ENCODE data around the gene WDR20. TPM values are rescaled to one million over a fixed set of nuclear protein-coding genes. Genes with fewer than 3 reads are reported as not detected.

The WDR20 gene
- total RNA-seq, 1 donor from 2014 or later = 44.8 TPM

GRCh38 chr14:102250636-102251035 lies 110.9 kb downstream of the WDR20 start:
- H3K9me3 ChIP-seq = no peaks in the 10 kb centered on the region
- no peaks in the 10 kb centered on the region for H3K27me3 ChIP-seq
- H3K36me3 ChIP-seq = peaks cover 0 to 7% of the 10 kb centered on the region in 2 donors
- no peak for DNase-seq (ENCODE audit: low spot score in 2 of 2)
- TF ChIP-seq, protein P1, sequence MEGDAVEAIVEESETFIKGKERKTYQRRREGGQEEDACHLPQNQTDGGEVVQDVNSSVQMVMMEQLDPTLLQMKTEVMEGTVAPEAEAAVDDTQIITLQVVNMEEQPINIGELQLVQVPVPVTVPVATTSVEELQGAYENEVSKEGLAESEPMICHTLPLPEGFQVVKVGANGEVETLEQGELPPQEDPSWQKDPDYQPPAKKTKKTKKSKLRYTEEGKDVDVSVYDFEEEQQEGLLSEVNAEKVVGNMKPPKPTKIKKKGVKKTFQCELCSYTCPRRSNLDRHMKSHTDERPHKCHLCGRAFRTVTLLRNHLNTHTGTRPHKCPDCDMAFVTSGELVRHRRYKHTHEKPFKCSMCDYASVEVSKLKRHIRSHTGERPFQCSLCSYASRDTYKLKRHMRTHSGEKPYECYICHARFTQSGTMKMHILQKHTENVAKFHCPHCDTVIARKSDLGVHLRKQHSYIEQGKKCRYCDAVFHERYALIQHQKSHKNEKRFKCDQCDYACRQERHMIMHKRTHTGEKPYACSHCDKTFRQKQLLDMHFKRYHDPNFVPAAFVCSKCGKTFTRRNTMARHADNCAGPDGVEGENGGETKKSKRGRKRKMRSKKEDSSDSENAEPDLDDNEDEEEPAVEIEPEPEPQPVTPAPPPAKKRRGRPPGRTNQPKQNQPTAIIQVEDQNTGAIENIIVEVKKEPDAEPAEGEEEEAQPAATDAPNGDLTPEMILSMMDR (IDR thresholded peaks at IDR 0.05) = no peak
- no peak overlapping the region for H3K27ac ChIP-seq
- intact Hi-C loops (cut with DNase I) = no loop called here
- H3K4me1 ChIP-seq = no peaks in the 10 kb centered on the region
- no peak overlapping the region for H3K4me3 ChIP-seq

GRCh38 chr14:102251161-102251560 lies 111.5 kb downstream of the WDR20 start:
- TF ChIP-seq, protein P1 (IDR thresholded peaks at IDR 0.05) = no peak
- no peak for DNase-seq (ENCODE audit: low spot score in 2 of 2)

DNA sequence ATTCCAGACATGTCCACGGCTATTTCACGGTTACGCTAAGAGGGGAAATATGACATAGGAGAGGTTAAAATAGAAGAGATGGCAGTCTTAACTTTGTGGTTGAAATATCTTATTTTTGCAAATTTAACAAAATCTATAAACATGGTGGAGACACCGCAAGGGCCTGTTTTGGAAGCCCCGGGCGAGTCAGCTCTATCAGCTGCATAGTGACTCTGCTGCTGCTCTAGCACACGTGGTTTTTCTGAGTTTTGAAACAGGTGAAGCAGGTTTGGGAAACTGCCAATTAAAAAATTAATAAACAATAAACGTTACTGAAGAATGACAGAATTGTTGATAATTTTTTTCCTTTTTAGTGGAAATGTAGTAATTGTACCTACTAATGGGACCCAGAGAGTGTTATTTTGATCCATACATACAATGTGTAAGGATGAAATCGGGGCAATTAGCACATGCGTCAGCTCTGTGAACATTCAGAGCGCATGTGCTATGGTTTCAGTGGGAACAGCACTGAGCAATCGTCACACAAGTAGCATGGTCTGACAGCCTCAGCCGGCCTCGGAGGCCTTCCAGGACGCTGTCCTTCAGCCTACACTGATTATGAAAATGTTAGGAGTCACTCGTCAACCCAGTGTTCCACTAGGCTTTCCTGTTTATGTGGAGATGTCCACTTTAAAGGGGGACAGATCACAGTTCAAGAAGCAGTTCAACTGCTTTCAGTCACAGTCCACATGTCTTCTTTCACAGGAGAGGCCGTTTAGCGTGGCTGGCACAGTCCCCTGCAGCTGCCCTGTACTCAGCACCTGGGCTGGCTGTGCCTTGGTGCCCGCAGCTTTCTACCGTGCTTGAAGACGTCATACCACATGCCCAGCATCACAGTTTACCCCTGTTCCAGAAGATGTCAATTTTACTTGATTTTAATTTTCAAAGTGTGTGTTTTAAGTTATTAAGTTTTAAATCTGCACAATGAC lies 113.4 kb downstream of the WDR20 start:
- intact Hi-C loops (cut with DNase I) = no loop called here
- Histone ChIP-seq H3K4me1 (no peaks in the 10 kb centered on the region), H3K4me3 (no peak overlapping the region), H3K9me3 (no peaks in the 10 kb centered on the region), H3K36me3 (peaks cover 0 to 7% of the 10 kb centered on the region in 2 donors), H3K27ac (no peak overlapping the region), H3K27me3 (no peaks in the 10 kb centered on the region)
- no peak for DNase-seq (ENCODE audit: low spot score in 2 of 2)
- TF ChIP-seq, protein P1 (IDR thresholded peaks at IDR 0.05) = no peak

More at GRCh38 chr14:102251161-102251560, 111.5 kb downstream of the WDR20 start:
- H3K36me3 ChIP-seq = peaks cover 0 to 7% of the 10 kb centered on the region in 2 donors
- no peaks in the 10 kb centered on the region for H3K4me1 ChIP-seq
- intact Hi-C loops (cut with DNase I) = no loop called here
- H3K27me3 ChIP-seq = no peaks in the 10 kb centered on the region
- H3K9me3 ChIP-seq = no peaks in the 10 kb centered on the region
- H3K27ac ChIP-seq = no peak overlapping the region
- H3K4me3 ChIP-seq = no peak overlapping the region

- Histone ChIP-seq H3K9me3 (no peaks in the 10 kb centered on the region), H3K4me1 (no peaks in the 10 kb centered on the region), H3K27me3 (no peaks in the 10 kb centered on the region), H3K4me3 (no peak overlapping the region), H3K36me3 (peaks cover 0 to 1% of the 10 kb centered on the region in 2 donors), H3K27ac (peak overlapping the region; percentile 27 to 38)
- intact Hi-C loops (cut with DNase I) = no loop called here
- no peak for DNase-seq (ENCODE audit: low spot score in 2 of 2)
- TF ChIP-seq, protein P1 (IDR thresholded peaks at IDR 0.05) = no peak
These were observed 115.9 kb downstream of the WDR20 start for GRCh38 chr14:102255401-102256190.

DNA sequence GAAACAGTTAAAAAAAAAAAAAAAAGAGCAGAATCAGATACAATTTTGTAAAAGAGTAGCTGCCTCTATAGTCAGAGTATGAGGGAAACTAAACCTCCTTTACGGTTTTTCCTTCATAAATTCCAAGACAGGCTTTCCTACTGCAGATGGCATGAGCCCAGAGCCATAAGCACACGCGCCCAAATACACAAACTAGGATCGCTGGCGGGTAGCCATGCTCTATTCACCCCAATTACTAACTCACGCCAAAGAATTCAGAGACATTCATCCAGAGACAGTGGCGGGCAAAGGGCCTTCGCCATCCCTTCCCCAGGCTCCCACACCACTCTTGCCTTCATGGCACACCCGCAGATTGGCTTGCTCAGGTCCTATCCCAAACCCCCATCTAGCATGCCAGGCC lies 117.0 kb downstream of the WDR20 start:
- no peak overlapping the region for H3K4me3 ChIP-seq
- no peaks in the 10 kb centered on the region for H3K9me3 ChIP-seq
- H3K27ac ChIP-seq = no peak overlapping the region
- DNase-seq (ENCODE audit: low spot score in 2 of 2) = no peak
- H3K4me1 ChIP-seq = no peaks in the 10 kb centered on the region
- no peaks in the 10 kb centered on the region for H3K27me3 ChIP-seq
- TF ChIP-seq, protein P1 (IDR thresholded peaks at IDR 0.05) = no peak
- no peaks in the 10 kb centered on the region for H3K36me3 ChIP-seq
- intact Hi-C loops (cut with DNase I) = no loop called here
